ENCODE measurements around the gene KIRREL3. TPM values are rescaled to one million over a fixed set of nuclear protein-coding genes. Genes with fewer than 3 reads are reported as not detected.

Gene KIRREL3
- total and polyA plus RNA-seq, 2 of the 4 experiments (the other 2 are of a cell fraction) = 10.9 to 15.9 TPM

DNA sequence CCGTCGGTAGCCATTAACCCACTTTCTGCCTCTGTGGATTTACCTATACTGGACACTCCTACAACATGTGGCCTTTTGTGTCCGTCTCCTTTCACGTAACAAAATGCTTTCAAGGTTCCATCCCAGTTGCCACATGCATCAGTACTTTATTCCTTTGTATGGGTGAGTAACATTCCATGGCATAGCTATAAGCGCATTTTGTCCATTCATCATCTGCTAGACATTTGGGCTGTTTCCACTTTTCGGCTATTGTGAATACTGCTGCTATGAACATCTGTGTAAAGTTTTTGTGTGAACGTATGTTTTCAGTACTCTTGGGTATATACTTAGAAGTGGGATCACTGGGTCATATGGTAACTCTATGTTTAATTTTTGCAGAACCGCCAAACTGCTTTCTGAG lies 387.9 kb downstream of the KIRREL3 start:
- Histone ChIP-seq H3K4me2 (ENCODE audit: low read depth, low read length) (no peak overlapping the region), H3K56ac (ENCODE audit: extremely low read depth, insufficient read depth, low read length) (no peak overlapping the region), H4K8ac (ENCODE audit: low read depth in 2 of 2, low read length in 2 of 2) (no peak overlapping the region), H3K4me3 (ENCODE audit: insufficient read depth, low read depth, low read length) (no peak overlapping the region), H3K9me3 (ENCODE audit: control insufficient read depth, insufficient read depth, low read length) (no peaks in the 10 kb centered on the region), H3K18ac (ENCODE audit: low read depth, low read length) (no peak overlapping the region), H2BK15ac (ENCODE audit: low read depth, low read length) (no peak overlapping the region), H3K9ac (ENCODE audit: low read depth, low read length) (no peak overlapping the region), H4K91ac (ENCODE audit: insufficient read depth, low read depth, low read length) (no peak overlapping the region), H3K36me3 (ENCODE audit: control insufficient read depth, insufficient read depth, low read length) (no peaks in the 10 kb centered on the region), H2BK5ac (ENCODE audit: low read depth, low read length, poor library complexity, severe bottlenecking) (no peak overlapping the region), H3K79me1 (ENCODE audit: low read depth in 1 of 2, low read length in 2 of 2) (peaks cover 0 to 2% of the 10 kb centered on the region in 2 experiments; a peak in 1 of 4 replicates), H2AK5ac (ENCODE audit: low read depth, low read length) (no peak overlapping the region), H3K14ac (replicated peaks; ENCODE audit: low read depth, low read length) (no peak overlapping the region), H3K4ac (ENCODE audit: low read depth, low read length) (no peak overlapping the region), H3K4me1 (ENCODE audit: control insufficient read depth, insufficient read depth, low read length) (no peaks in the 10 kb centered on the region), H2BK120ac (ENCODE audit: low read depth, low read length) (no peak overlapping the region), H2AK9ac (replicated peaks; ENCODE audit: low read depth, low read length, poor library complexity) (no peak overlapping the region), H3K27ac (ENCODE audit: insufficient read depth, low read length) (no peak overlapping the region), H2AFZ (replicated peaks; ENCODE audit: low read length, poor library complexity) (no peak overlapping the region), H4K5ac (ENCODE audit: low read depth, low read length) (no peak overlapping the region), H3K9me1 (ENCODE audit: insufficient read depth, low read length) (no peaks in the 10 kb centered on the region), H4K20me1 (ENCODE audit: insufficient read depth, low read length) (no peaks in the 10 kb centered on the region), H3K27me3 (ENCODE audit: control insufficient read depth, insufficient read depth, low read length) (no peaks in the 10 kb centered on the region), H2BK20ac (ENCODE audit: low read depth, low read length) (no peak overlapping the region), H3K23ac (ENCODE audit: low read depth, low read length) (no peak overlapping the region)
- ATAC-seq (ENCODE audit: low read depth) (no peak), DNase-seq (no peak)
- no peak for TF ChIP-seq RAD21 (IDR thresholded peaks at IDR 0.05; ENCODE audit: low read length)
- no peak for TF ChIP-seq CEBPB (IDR thresholded peaks at IDR 0.05; ENCODE audit: low read depth, low read length)
- no peak for TF ChIP-seq SMC3 (IDR thresholded peaks at IDR 0.05; ENCODE audit: low read depth, low read length)
- no peak for TF ChIP-seq BHLHE40 (IDR thresholded peaks at IDR 0.05; ENCODE audit: low read depth, low read length)
- TF ChIP-seq CTCF (conservative IDR thresholded peaks at IDR 0.05; ENCODE audit: low read depth, low read length) = no peak
- TF ChIP-seq MXI1 (IDR thresholded peaks at IDR 0.05; ENCODE audit: borderline replicate concordance, low read depth, low read length) = no peak
- TF ChIP-seq RFX5 (IDR thresholded peaks at IDR 0.05; ENCODE audit: low read depth, low read length) = no peak
- TF ChIP-seq, protein P1, sequence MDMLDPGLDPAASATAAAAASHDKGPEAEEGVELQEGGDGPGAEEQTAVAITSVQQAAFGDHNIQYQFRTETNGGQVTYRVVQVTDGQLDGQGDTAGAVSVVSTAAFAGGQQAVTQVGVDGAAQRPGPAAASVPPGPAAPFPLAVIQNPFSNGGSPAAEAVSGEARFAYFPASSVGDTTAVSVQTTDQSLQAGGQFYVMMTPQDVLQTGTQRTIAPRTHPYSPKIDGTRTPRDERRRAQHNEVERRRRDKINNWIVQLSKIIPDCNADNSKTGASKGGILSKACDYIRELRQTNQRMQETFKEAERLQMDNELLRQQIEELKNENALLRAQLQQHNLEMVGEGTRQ (IDR thresholded peaks at IDR 0.05; ENCODE audit: low read depth, low read length) = no peak
- TF ChIP-seq MAZ (IDR thresholded peaks at IDR 0.05; ENCODE audit: borderline replicate concordance, low read depth, low read length) = no peak
- TF ChIP-seq FOS (IDR thresholded peaks at IDR 0.05; ENCODE audit: low read depth, low read length) = no peak
- no peak for TF ChIP-seq MAFK (IDR thresholded peaks at IDR 0.05; ENCODE audit: low read depth, low read length)
- TF ChIP-seq NFE2L2 (IDR thresholded peaks at IDR 0.05; ENCODE audit: low read depth, low read length) = no peak
- no peak for TF ChIP-seq RCOR1 (IDR thresholded peaks at IDR 0.05; ENCODE audit: insufficient replicate concordance, low read length)
- no peak for TF ChIP-seq CHD1 (IDR thresholded peaks at IDR 0.05; ENCODE audit: low read depth, low read length)
- no peak for TF ChIP-seq ELK1 (IDR thresholded peaks at IDR 0.05; ENCODE audit: borderline replicate concordance, low read depth, low read length)
- CTCF ChIA-PET = interaction anchor here (0.6 kb wide), 1 partner anchor 1491 kb away, joined by 3 read pairs; no protein-coding TSS in a partner anchor
- dilution Hi-C loops (cut with HindIII; ENCODE audit: low sequenced_read_pairs, unreplicated experiment) (no loop called here), in situ Hi-C loops (cut with MboI; ENCODE audit: low sequenced_read_pairs) (loop anchor here (10.0 to 25.0 kb wide), 2 partner anchors 462 to 725 kb away; no protein-coding TSS in a partner anchor), intact Hi-C loops (cut with micrococcal nuclease) (no loop called here)
- POLR2A ChIA-PET (ENCODE audit: unreplicated experiment) = no interaction called here
- no TSS peak for BruUV-seq (replicated peaks)
- WGBS, 2 experiments (ENCODE audit: extremely low coverage in 2 of 2, insufficient read length in 1 of 2) = 100% methylated on average over 2 of the region's 8 CpGs; no CpG with 5 or more reads in 1 of the 2 experiments

Measured in IMR-90 (cell line).